Endometrial microvascular endothelial cells (primary cell): Measurements from ENCODE around the gene KCNG3. TPM values are rescaled to one million over a fixed set of nuclear protein-coding genes. Genes with fewer than 3 reads are reported as not detected.

ENCODE experiments used
- in situ Hi-C: cut with HindIII; loops from 2 replicates; pipeline ENCODE4 v1.10.0; 2017; ENCODE audit warnings: low sequenced_read_pairs, low pct_unique_long_range_greater_than_20kb; ENCODE audit errors: inconsistent ontology term
- total RNA-seq: library from RNA; depleted of rRNA; stranded (reverse); fragments of >200 nt; gene quantifications from one replicate; pipeline ENCODE4 v1.2.3, GENCODE V29; 2015; ENCODE audit errors: inconsistent ontology term

Gene KCNG3
- total RNA-seq, 1 donor from 2014 or later: not detected

DNA sequence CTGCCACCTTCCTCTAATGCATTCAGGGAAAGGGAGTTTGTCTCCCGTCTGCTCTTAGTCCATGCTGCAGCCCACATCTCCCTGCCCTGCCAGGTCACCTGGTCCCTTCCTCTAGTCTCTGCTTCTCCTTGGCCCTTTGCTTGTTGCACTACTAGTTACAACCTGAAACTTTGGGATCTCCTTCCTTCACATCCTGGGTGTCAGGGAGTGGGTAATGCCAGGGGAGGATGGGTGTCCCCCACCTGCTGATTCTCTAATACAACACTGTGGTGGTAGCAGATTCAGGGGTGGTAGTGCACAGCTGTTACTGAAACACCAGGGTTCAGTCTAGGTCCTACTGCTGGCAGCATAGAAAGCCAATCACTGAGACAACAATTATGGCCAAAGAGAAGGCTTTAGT lies 101.6 kb downstream of the KCNG3 start:
- in situ Hi-C loops: no loop called here

Other genes with a start within 250 kb of the KCNG3 start
- 194 TPM for gene COX7A2L, start 132.8 kb downstream of the KCNG3 start, total RNA-seq
- gene MTA3, start 74.7 kb upstream of the KCNG3 start, total RNA-seq: 24.2 TPM